Keratinocyte (primary cell): ENCODE results near the gene CNIH1.

Experiments
- CTCF ChIP-seq, 3 experiments: IDR thresholded peaks in 1 of 3; conservative IDR thresholded peaks in 1 of 3; optimal IDR thresholded peaks in 1 of 3; 2 replicates in 2 of 3; 3 replicates in 1 of 3; pipeline versions ENCODE3 to v1.5.1; 2011; ENCODE audit warnings: low read length in 3 of 3, mild to moderate bottlenecking in 3 of 3, moderate library complexity in 2 of 3, control low read depth in 1 of 3, inconsistent platforms in 1 of 3; ENCODE audit not compliant: insufficient read depth in 2 of 3; ENCODE audit errors: extremely low read depth in 1 of 3
- EZH2 ChIP-seq: IDR thresholded peaks from one replicate; pipeline ENCODE4 v1.6.1; 2012; ENCODE audit warnings: inconsistent platforms, mild to moderate bottlenecking, low read length, moderate library complexity

- TF ChIP-seq CTCF (optimal IDR thresholded peaks at IDR 0.05 in 1 of 3, IDR thresholded peaks at IDR 0.05 in 1 of 3, conservative IDR thresholded peaks at IDR 0.05 in 1 of 3; ENCODE audit: extremely low read depth in 1 of 3, insufficient read depth in 2 of 3, low read length in 3 of 3) (no peak), EZH2 (no peak)
Observed at GRCh38 chr14:54462048-54462447, 20.9 kb upstream of the CNIH1 start.
